Fibroblast of lung (primary cell): ENCODE data around the gene HLA-DRB1.

ENCODE experiments used
- EZH2 ChIP-seq: IDR thresholded peaks from 2 replicates; pipeline ENCODE4 v1.5.1; 2012; ENCODE audit warnings: low read length, control low read depth, mild to moderate bottlenecking; ENCODE audit errors: missing control alignments
- TF ChIP-seq, protein P1 (sequence below), 2 donors: IDR thresholded peaks in 1 of 2; conservative IDR thresholded peaks in 1 of 2; 1 replicate in 1 of 2; 2 replicates in 1 of 2; pipeline ENCODE4 v1.5.1; 2011 to 2012; ENCODE audit warnings: low read length in 2 of 2, control low read depth in 1 of 2, inconsistent platforms in 1 of 2, low read depth in 1 of 2, mild to moderate bottlenecking in 1 of 2

DNA sequence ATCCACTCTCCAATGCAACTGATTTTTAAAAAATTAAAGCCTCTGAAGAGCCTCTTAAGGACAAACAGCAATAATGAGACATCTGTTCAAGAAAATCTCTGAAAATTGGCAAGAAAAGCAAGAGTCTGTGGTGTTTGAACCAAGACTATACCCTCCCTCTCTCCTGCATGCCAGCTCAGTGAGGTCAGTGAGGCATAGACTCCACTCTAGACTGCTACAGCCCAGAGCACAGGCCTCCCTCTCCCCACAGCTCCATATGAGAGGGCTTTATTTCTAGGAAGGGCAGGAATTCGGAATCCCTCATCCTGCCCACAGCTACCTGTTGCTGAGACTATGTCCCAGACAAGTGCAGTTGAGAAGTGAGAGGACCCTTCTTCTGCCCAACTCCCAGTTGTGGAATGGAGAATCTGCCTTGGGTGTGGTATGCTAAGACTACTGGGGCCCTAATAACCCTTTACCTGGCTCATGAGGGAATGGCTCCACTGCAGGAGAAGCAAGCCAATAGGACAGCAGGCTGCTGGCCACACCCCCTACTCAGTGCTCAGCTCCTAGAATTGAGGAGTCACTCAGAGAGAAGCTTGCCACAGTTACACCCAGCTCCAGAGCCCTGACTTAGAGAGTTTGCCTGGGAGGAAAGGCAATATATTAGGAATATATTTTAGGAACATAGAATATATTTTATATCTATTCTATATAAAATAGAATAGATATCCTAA lies 24.9 kb upstream of the HLA-DRB1 start:
- TF ChIP-seq, protein P1, sequence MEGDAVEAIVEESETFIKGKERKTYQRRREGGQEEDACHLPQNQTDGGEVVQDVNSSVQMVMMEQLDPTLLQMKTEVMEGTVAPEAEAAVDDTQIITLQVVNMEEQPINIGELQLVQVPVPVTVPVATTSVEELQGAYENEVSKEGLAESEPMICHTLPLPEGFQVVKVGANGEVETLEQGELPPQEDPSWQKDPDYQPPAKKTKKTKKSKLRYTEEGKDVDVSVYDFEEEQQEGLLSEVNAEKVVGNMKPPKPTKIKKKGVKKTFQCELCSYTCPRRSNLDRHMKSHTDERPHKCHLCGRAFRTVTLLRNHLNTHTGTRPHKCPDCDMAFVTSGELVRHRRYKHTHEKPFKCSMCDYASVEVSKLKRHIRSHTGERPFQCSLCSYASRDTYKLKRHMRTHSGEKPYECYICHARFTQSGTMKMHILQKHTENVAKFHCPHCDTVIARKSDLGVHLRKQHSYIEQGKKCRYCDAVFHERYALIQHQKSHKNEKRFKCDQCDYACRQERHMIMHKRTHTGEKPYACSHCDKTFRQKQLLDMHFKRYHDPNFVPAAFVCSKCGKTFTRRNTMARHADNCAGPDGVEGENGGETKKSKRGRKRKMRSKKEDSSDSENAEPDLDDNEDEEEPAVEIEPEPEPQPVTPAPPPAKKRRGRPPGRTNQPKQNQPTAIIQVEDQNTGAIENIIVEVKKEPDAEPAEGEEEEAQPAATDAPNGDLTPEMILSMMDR (conservative IDR thresholded peaks at IDR 0.05 in 1 of 2, IDR thresholded peaks at IDR 0.05 in 1 of 2; ENCODE audit: low read depth in 1 of 2, low read length in 2 of 2), result no peak
- no peak for TF ChIP-seq EZH2
